ENCODE results near the gene ANO1. TPM values are rescaled to one million over a fixed set of nuclear protein-coding genes. Genes with fewer than 3 reads are reported as not detected.

The ANO1 gene
- total RNA-seq, 1 experiment from 2014 or later: 10.9 TPM

DNA sequence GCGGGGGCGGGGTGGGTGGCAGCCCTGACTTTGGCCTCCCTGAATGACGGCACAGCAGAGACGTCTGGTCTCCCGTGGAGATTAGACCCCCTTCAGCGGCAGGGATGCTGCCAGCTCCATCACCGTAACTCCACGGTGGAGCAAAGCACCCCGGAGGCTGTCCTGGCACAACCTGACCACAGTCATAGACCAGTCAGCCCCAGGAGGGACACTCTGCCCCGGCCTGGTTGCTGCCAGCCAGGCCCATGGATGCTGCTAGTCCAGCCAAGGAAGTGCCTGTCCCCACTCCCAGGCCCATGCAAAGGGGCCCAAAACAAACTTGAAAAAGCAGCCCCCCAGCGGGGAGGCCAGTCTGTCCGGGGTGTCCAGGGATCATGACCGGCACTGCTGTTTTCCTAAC lies 11.5 kb upstream of the ANO1 start:
- Histone ChIP-seq H3K18ac (ENCODE audit: insufficient read length, low read depth, low read length) (no peak overlapping the region), H3T11ph (ENCODE audit: low read length) (no peak overlapping the region), H3K23me2 (ENCODE audit: insufficient read length, low read depth, low read length, poor library complexity, severe bottlenecking) (no peaks in the 10 kb centered on the region), H2BK120ac (ENCODE audit: low read depth, low read length, poor library complexity, severe bottlenecking) (no peak overlapping the region), H3K79me2 (ENCODE audit: insufficient read depth, low read length) (no peaks in the 10 kb centered on the region), H2AFZ (ENCODE audit: low read length) (no peak overlapping the region), H3K23ac (ENCODE audit: insufficient read length, low read depth, low read length) (no peak overlapping the region), H3K79me1 (ENCODE audit: insufficient read depth, low read depth, low read length, poor library complexity, severe bottlenecking) (no peaks in the 10 kb centered on the region), H3K4me2 (ENCODE audit: insufficient read depth, insufficient read length, low read length) (no peak overlapping the region), H3K27ac (ENCODE audit: insufficient read length, low read depth, low read length) (no peak overlapping the region), H2AK5ac (ENCODE audit: insufficient read length, low read length) (no peak overlapping the region), H2BK15ac (ENCODE audit: low read depth, low read length) (no peak overlapping the region), H3K56ac (ENCODE audit: insufficient read length, low read depth, low read length) (no peak overlapping the region), H4K91ac (ENCODE audit: insufficient read length, low read depth, low read length) (no peak overlapping the region), H2BK12ac (ENCODE audit: insufficient read length, low read depth, low read length) (no peak overlapping the region), H3K4me1 (ENCODE audit: insufficient read depth, low read length) (peaks cover 3% of the 10 kb centered on the region), H3K9me3 (ENCODE audit: control insufficient read depth, low read depth, low read length) (no peaks in the 10 kb centered on the region), H3K27me3 (ENCODE audit: insufficient read depth, low read length) (no peaks in the 10 kb centered on the region), H2BK20ac (ENCODE audit: low read depth, low read length, poor library complexity, severe bottlenecking) (no peak overlapping the region), H3K4ac (ENCODE audit: low read depth, low read length) (no peak overlapping the region), H4K20me1 (ENCODE audit: control insufficient read depth, insufficient read depth, insufficient read length) (no peaks in the 10 kb centered on the region), H3K14ac (ENCODE audit: insufficient read depth, low read length) (no peak overlapping the region), H4K5ac (ENCODE audit: insufficient read length, low read depth, low read length) (no peak overlapping the region), H3K9ac (ENCODE audit: extremely low read depth, insufficient read length, low read length) (no peak overlapping the region), H4K8ac (replicated peaks; ENCODE audit: insufficient read length, low read depth, low read length) (no peak overlapping the region), H2BK5ac (ENCODE audit: insufficient read length, low read length) (no peak overlapping the region)
- WGBS (ENCODE audit: extremely low coverage, insufficient read length, low lambda C conversion rate): no CpG with 5 or more reads among the region's 13 CpGs
- Mint-ChIP-seq H3K27me3 (ENCODE audit: low read depth) (peaks cover 31% of the 10 kb centered on the region), H3K36me3 (ENCODE audit: insufficient read depth in 1 of 3, low read depth in 3 of 3) (no peaks in the 10 kb centered on the region; a peak in 2 of 7 replicates), H3K9me3 (no peaks in the 10 kb centered on the region), H3K4me3 (no peak overlapping the region), H3K27ac (no peak overlapping the region), H3K4me1 (peaks cover 31 to 47% of the 10 kb centered on the region in 2 experiments)
- no peak for TF ChIP-seq CTCF (conservative IDR thresholded peaks at IDR 0.05)
- peak; percentile 21 for DNase-seq

All from H9 (cell line).